Gastrocnemius medialis (tissue), 4 donors: ENCODE measurements around the gene TMTC1.

Experiments used
- POLR2A ChIP-seq, 2 donors: fragments of 450-650 bp; IDR thresholded peaks; one replicate each; pipeline ENCODE4 v1.6.1; 2017; ENCODE audit warnings: antibody characterized with exemption in 2 of 2, mild to moderate bottlenecking in 2 of 2, moderate library complexity in 2 of 2
- TF ChIP-seq, protein P1 (sequence below), 5 experiments: fragments of 450-650 bp in 3 of 5; fragments of 200-600 bp in 2 of 5; sonication (generic) in 2 of 5; IDR thresholded peaks in 4 of 5; conservative IDR thresholded peaks in 1 of 5; 1 replicate in 4 of 5; 2 replicates in 1 of 5; pipeline ENCODE4 v1.5.1; 2016 to 2019; ENCODE audit warnings: antibody characterized with exemption in 5 of 5, mild to moderate bottlenecking in 3 of 5, moderate library complexity in 3 of 5

DNA sequence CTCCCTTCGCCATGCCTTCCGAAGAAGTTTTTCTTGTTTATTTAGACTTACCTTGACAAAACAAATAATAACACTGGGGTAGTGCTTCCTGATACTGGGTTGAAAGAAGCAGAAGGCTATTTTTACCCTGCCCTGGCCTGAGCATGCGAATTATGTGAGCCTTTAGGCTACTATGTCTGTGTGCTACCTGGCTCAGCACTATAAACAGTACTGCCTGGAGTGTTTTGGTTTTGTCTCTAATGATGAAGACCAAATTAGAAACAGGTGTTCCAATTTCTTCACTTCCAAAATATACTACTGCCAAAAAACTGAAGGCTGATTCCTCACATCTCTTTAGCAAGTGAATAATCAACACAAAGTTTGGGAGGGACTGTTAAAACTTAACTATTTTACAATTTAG, 278.6 kb downstream of the TMTC1 start:
- no peak for TF ChIP-seq POLR2A (IDR thresholded peaks at IDR 0.05)
- TF ChIP-seq, protein P1, sequence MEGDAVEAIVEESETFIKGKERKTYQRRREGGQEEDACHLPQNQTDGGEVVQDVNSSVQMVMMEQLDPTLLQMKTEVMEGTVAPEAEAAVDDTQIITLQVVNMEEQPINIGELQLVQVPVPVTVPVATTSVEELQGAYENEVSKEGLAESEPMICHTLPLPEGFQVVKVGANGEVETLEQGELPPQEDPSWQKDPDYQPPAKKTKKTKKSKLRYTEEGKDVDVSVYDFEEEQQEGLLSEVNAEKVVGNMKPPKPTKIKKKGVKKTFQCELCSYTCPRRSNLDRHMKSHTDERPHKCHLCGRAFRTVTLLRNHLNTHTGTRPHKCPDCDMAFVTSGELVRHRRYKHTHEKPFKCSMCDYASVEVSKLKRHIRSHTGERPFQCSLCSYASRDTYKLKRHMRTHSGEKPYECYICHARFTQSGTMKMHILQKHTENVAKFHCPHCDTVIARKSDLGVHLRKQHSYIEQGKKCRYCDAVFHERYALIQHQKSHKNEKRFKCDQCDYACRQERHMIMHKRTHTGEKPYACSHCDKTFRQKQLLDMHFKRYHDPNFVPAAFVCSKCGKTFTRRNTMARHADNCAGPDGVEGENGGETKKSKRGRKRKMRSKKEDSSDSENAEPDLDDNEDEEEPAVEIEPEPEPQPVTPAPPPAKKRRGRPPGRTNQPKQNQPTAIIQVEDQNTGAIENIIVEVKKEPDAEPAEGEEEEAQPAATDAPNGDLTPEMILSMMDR (IDR thresholded peaks at IDR 0.05 in 4 of 5, conservative IDR thresholded peaks at IDR 0.05 in 1 of 5): no peak
